HFFc6 (cell line): Measurements from ENCODE around the gene PATJ. TPM values are rescaled to one million over a fixed set of nuclear protein-coding genes. Genes with fewer than 3 reads are reported as not detected.
"Not testable (repeated sequence)": the region's sequence is repeated elsewhere in the genome, so short reads cannot be mapped to it uniquely, and the experiment has no call there.

Experiments used
- DNase-seq: peaks from one replicate; pipeline ENCODE4 v3.0.0-alpha.2; 2018
- H3K27ac Mint-ChIP-seq: 2 replicates; pipeline ENCODE4 v1.8.0; 2020; ENCODE audit warnings: mild to moderate bottlenecking, mixed read lengths
- H3K27me3 Mint-ChIP-seq: 2 replicates; pipeline ENCODE4 v1.8.0; 2021; ENCODE audit warnings: mild to moderate bottlenecking, moderate library complexity, mixed read lengths; ENCODE audit not compliant: insufficient read depth
- H3K36me3 Mint-ChIP-seq: 2 replicates; pipeline ENCODE4 v1.8.0; 2021; ENCODE audit warnings: low read depth, mixed read lengths
- H3K4me1 Mint-ChIP-seq: 2 replicates; pipeline ENCODE4 v1.8.0; 2020; ENCODE audit warnings: low read depth, mixed read lengths
- H3K4me3 Mint-ChIP-seq: 2 replicates; pipeline ENCODE4 v1.8.0; 2020; ENCODE audit warnings: mild to moderate bottlenecking, moderate library complexity, mixed read lengths
- H3K9me3 Mint-ChIP-seq: 2 replicates; pipeline ENCODE4 v1.8.0; 2020; ENCODE audit warnings: mild to moderate bottlenecking, mixed read lengths
- CTCF ChIP-seq: fragments of 200-600 bp; sonication (generic); IDR thresholded peaks from 2 replicates; pipeline ENCODE4 v1.5.0; 2021; ENCODE audit warnings: antibody characterized with exemption, mild to moderate bottlenecking
- total RNA-seq, 6 experiments: library from RNA; stranded (reverse); fragmentation: NEBNext Ultra II Directional; extraction: Animal tissue kit (Norgen Biotek cat#: 25700); gene quantifications; 2 replicates in 1 of 6; 3 replicates in 5 of 6; pipeline ENCODE4 v1.2.3, GENCODE V29; 2021

Gene PATJ
- total RNA-seq, 6 experiments from 2014 or later: 4.7 to 8.0 (median 5.7) TPM

GRCh38 chr1:61872206-61872605 lies 129.9 kb downstream of the PATJ start:
- Mint-ChIP-seq H3K27me3 (no peaks in the 10 kb centered on the region), H3K4me1 (no peaks in the 10 kb centered on the region), H3K27ac (no peak overlapping the region), H3K36me3 (0 out of 2 replicates have a peak, but pooled peaks cover 3% of the 10 kb centered on the region), H3K9me3 (peaks cover 4% of the 10 kb centered on the region; the same call in 1 of the 2 replicates), H3K4me3 (no peak overlapping the region)
- DNase-seq: no peak
- TF ChIP-seq CTCF: no peak

GRCh38 chr1:61873581-61873980 lies 131.3 kb downstream of the PATJ start:
- peaks cover 4% of the 10 kb centered on the region; the same call in 1 of the 2 replicates for H3K9me3 Mint-ChIP-seq
- no peak for DNase-seq
- H3K4me1 Mint-ChIP-seq: no peaks in the 10 kb centered on the region
- TF ChIP-seq CTCF: no peak
- H3K27ac Mint-ChIP-seq: no peak overlapping the region
- no peaks in the 10 kb centered on the region for H3K27me3 Mint-ChIP-seq
- H3K36me3 Mint-ChIP-seq: 0 out of 2 replicates have a peak, but pooled peaks cover 3% of the 10 kb centered on the region
- no peak overlapping the region for H3K4me3 Mint-ChIP-seq

- peaks cover 4% of the 10 kb centered on the region; the same call in 1 of the 2 replicates for H3K9me3 Mint-ChIP-seq
- TF ChIP-seq CTCF: no peak
- H3K4me3 Mint-ChIP-seq: no peak overlapping the region
- no peak for DNase-seq
- H3K27me3 Mint-ChIP-seq: no peaks in the 10 kb centered on the region
- no peak overlapping the region for H3K27ac Mint-ChIP-seq
- H3K36me3 Mint-ChIP-seq: 0 out of 2 replicates have a peak, but pooled peaks cover 3% of the 10 kb centered on the region
- no peaks in the 10 kb centered on the region for H3K4me1 Mint-ChIP-seq
Observed at GRCh38 chr1:61873994-61874393, 131.7 kb downstream of the PATJ start.

GRCh38 chr1:61875198-61875597 lies 132.9 kb downstream of the PATJ start:
- H3K9me3 Mint-ChIP-seq: peaks cover 4% of the 10 kb centered on the region; the same call in 1 of the 2 replicates
- H3K36me3 Mint-ChIP-seq: 0 out of 2 replicates have a peak, but pooled peaks cover 3% of the 10 kb centered on the region
- no peak overlapping the region for H3K4me3 Mint-ChIP-seq

GRCh38 chr1:61879887-61880474 lies 137.7 kb downstream of the PATJ start:
- H3K9me3 Mint-ChIP-seq, H3K27ac Mint-ChIP-seq, DNase-seq, H3K4me1 Mint-ChIP-seq, H3K27me3 Mint-ChIP-seq, H3K36me3 Mint-ChIP-seq, H3K4me3 Mint-ChIP-seq: not testable (repeated sequence)

More at GRCh38 chr1:61875198-61875597, 132.9 kb downstream of the PATJ start:
- Mint-ChIP-seq H3K4me1 (no peaks in the 10 kb centered on the region), H3K27ac (no peak overlapping the region), H3K27me3 (no peaks in the 10 kb centered on the region)
- no peak for DNase-seq
- no peak for TF ChIP-seq CTCF

- Mint-ChIP-seq H3K4me3 (no peak overlapping the region), H3K36me3 (peaks cover 6% of the 10 kb centered on the region; the same call in 1 of the 2 replicates), H3K9me3 (no peaks in the 10 kb centered on the region), H3K27me3 (no peaks in the 10 kb centered on the region; the same call in 1 of the 2 replicates), H3K4me1 (no peaks in the 10 kb centered on the region), H3K27ac (no peak overlapping the region)
- DNase-seq: no peak
- TF ChIP-seq CTCF: no peak
Observed at GRCh38 chr1:61887076-61887867, 145.0 kb downstream of the PATJ start.
